MM.1S (cell line): ENCODE data around the gene ABCC6.

Source experiments
- DNase-seq: peaks from one replicate; pipeline ENCODE4 v3.0.0-alpha.2; 2015
- H2AFZ ChIP-seq: fragments of 300-600 bp; sonication (generic); 2 replicates; pipeline ENCODE4 v1.6.0; 2016; ENCODE audit warnings: antibody characterized with exemption, low read length
- H3F3A ChIP-seq: fragments of 300-600 bp; sonication (generic); 2 replicates; pipeline ENCODE4 v1.6.1; 2016; ENCODE audit warnings: mild to moderate bottlenecking, antibody characterized with exemption, low read length, moderate library complexity, mixed read lengths; ENCODE audit not compliant: insufficient read depth
- H3K27ac ChIP-seq: fragments of 300-600 bp; sonication (generic); 2 replicates; pipeline ENCODE4 v1.5.1; 2016; ENCODE audit warnings: mild to moderate bottlenecking, low read length
- H3K27me3 ChIP-seq: fragments of 300-600 bp; sonication (generic); replicated peaks from 2 replicates; pipeline ENCODE4 v1.6.0; 2016; ENCODE audit warnings: low read length; ENCODE audit not compliant: insufficient read depth
- H3K36me3 ChIP-seq: fragments of 300-600 bp; sonication (generic); replicated peaks from 2 replicates; pipeline ENCODE4 v1.6.1; 2016; ENCODE audit warnings: mild to moderate bottlenecking, low read length, mixed read lengths; ENCODE audit not compliant: insufficient read depth
- H3K4me1 ChIP-seq: fragments of 300-600 bp; sonication (generic); 2 replicates; pipeline ENCODE4 v1.6.1; 2016; ENCODE audit warnings: low read length, mixed read lengths
- H3K4me2 ChIP-seq: fragments of 300-600 bp; sonication (generic); 2 replicates; pipeline ENCODE4 v1.6.0; 2016; ENCODE audit warnings: low read depth, low read length
- H3K4me3 ChIP-seq: fragments of 300-600 bp; sonication (generic); 2 replicates; pipeline ENCODE4 v1.5.1; 2016; ENCODE audit warnings: low read length, mixed read lengths
- H3K79me2 ChIP-seq: fragments of 300-600 bp; sonication (generic); 2 replicates; pipeline ENCODE4 v1.6.1; 2016; ENCODE audit warnings: mixed run types, low read length, mixed read lengths
- H3K9ac ChIP-seq: fragments of 300-600 bp; sonication (generic); 2 replicates; pipeline ENCODE4 v1.6.1; 2016; ENCODE audit warnings: low read length, mixed read lengths
- H3K9me2 ChIP-seq: fragments of 300-600 bp; sonication (generic); replicated peaks from 2 replicates; pipeline ENCODE4 v1.6.1; 2016; ENCODE audit warnings: mild to moderate bottlenecking, low read length, mixed read lengths; ENCODE audit not compliant: insufficient read depth
- H3K9me3 ChIP-seq: fragments of 300-600 bp; sonication (generic); replicated peaks from 2 replicates; pipeline ENCODE4 v1.6.1; 2016; ENCODE audit warnings: mild to moderate bottlenecking, low read length, mixed read lengths; ENCODE audit not compliant: insufficient read depth
- H4K20me1 ChIP-seq: fragments of 300-600 bp; sonication (generic); 2 replicates; pipeline ENCODE4 v1.6.1; 2016; ENCODE audit warnings: mild to moderate bottlenecking, low read length, moderate library complexity, mixed read lengths; ENCODE audit not compliant: insufficient read depth
- CTCF ChIP-seq: fragments of 300-600 bp; sonication (generic); IDR thresholded peaks from 2 replicates; pipeline ENCODE4 v1.5.1; 2016; ENCODE audit warnings: antibody characterized with exemption, low read length, mixed read lengths
- EZH2 ChIP-seq: fragments of 300-600 bp; sonication (generic); optimal IDR thresholded peaks from 2 replicates; pipeline ENCODE3; 2017; ENCODE audit warnings: low read depth, mild to moderate bottlenecking, antibody characterized with exemption, low read length, mixed read lengths
- EZH2phosphoT487 ChIP-seq: fragments of 300-600 bp; sonication (generic); IDR thresholded peaks from 2 replicates; pipeline ENCODE4 v1.6.1; 2018; ENCODE audit warnings: antibody characterized with exemption, low read length

The ABCC6 gene

GRCh38 chr16:16113076-16113475 is 110.2 kb downstream of the ABCC6 start:
- Histone ChIP-seq H3F3A (no peaks in the 10 kb centered on the region), H2AFZ (no peak overlapping the region), H3K9ac (no peak overlapping the region), H3K4me2 (no peak overlapping the region), H3K9me2 (no peaks in the 10 kb centered on the region), H3K27me3 (no peaks in the 10 kb centered on the region), H3K4me3 (no peak overlapping the region), H4K20me1 (no peaks in the 10 kb centered on the region), H3K9me3 (no peaks in the 10 kb centered on the region), H3K79me2 (no peaks in the 10 kb centered on the region), H3K36me3 (no peaks in the 10 kb centered on the region), H3K27ac (no peak overlapping the region), H3K4me1 (no peaks in the 10 kb centered on the region)
- TF ChIP-seq EZH2phosphoT487, result no peak
- TF ChIP-seq EZH2, result no peak
- no peak for TF ChIP-seq CTCF
- DNase-seq, result no peak

DNA sequence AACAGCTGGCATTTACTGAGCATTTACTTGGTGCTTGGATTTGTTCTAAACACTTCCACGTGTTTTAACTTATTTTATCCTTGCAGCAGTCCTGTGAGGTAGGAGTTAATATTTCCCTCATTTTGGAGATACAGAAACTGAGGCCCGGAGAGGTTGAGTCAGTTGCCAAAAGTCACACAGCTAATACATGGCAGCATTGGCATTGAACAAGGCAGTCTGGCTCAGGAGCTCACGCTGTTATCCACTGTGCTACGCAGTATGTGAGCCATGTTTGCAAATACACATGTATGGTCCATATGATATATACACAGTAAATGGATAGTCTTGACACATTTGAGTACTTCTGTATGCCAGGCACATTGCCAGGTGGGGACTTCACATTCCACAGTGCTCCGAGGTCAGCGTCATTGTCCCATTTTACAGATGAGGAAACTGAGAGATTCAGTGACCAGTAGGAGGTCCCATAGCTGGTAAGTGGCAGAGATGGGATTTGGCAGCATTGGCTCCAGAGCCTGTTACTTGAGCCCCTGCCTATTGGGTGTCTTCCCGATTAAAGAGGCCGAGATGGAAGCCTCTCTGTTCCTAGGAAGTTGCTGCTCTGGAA is 110.7 kb downstream of the ABCC6 start:
- H3K36me3 ChIP-seq, result no peaks in the 10 kb centered on the region
- no peaks in the 10 kb centered on the region for H3K9me3 ChIP-seq
- H3K9ac ChIP-seq, result no peak overlapping the region
- no peaks in the 10 kb centered on the region for H4K20me1 ChIP-seq
- no peaks in the 10 kb centered on the region for H3F3A ChIP-seq
- no peaks in the 10 kb centered on the region for H3K9me2 ChIP-seq
- no peaks in the 10 kb centered on the region for H3K79me2 ChIP-seq
- no peak for DNase-seq
- no peak overlapping the region for H3K27ac ChIP-seq
- H3K4me2 ChIP-seq, result no peak overlapping the region
- no peak overlapping the region for H2AFZ ChIP-seq
- no peaks in the 10 kb centered on the region for H3K27me3 ChIP-seq
- no peaks in the 10 kb centered on the region for H3K4me1 ChIP-seq
- TF ChIP-seq CTCF (no peak), EZH2phosphoT487 (no peak), EZH2 (no peak)
- H3K4me3 ChIP-seq, result no peak overlapping the region

GRCh38 chr16:16111639-16112038 is 111.7 kb downstream of the ABCC6 start:
- no peaks in the 10 kb centered on the region for H3K9me2 ChIP-seq
- TF ChIP-seq EZH2phosphoT487, result no peak
- TF ChIP-seq CTCF, result no peak
- TF ChIP-seq EZH2, result no peak
- no peaks in the 10 kb centered on the region for H3K9me3 ChIP-seq
- no peak overlapping the region for H3K4me3 ChIP-seq
- no peak overlapping the region for H2AFZ ChIP-seq
- no peak for DNase-seq
- H3K4me2 ChIP-seq, result no peak overlapping the region
- H3K27ac ChIP-seq, result no peak overlapping the region
- H3K79me2 ChIP-seq, result no peaks in the 10 kb centered on the region
- H3F3A ChIP-seq, result no peaks in the 10 kb centered on the region
- no peaks in the 10 kb centered on the region for H3K27me3 ChIP-seq
- no peaks in the 10 kb centered on the region for H4K20me1 ChIP-seq
- no peaks in the 10 kb centered on the region for H3K36me3 ChIP-seq
- no peaks in the 10 kb centered on the region for H3K4me1 ChIP-seq
- H3K9ac ChIP-seq, result no peak overlapping the region
